ENCODE measurements around the gene INPP5A. TPM values are rescaled to one million over a fixed set of nuclear protein-coding genes. Genes with fewer than 3 reads are reported as not detected.

INPP5A gene
- total RNA-seq, 2 donors from 2014 or later, result 11.0 to 14.9 TPM

DNA sequence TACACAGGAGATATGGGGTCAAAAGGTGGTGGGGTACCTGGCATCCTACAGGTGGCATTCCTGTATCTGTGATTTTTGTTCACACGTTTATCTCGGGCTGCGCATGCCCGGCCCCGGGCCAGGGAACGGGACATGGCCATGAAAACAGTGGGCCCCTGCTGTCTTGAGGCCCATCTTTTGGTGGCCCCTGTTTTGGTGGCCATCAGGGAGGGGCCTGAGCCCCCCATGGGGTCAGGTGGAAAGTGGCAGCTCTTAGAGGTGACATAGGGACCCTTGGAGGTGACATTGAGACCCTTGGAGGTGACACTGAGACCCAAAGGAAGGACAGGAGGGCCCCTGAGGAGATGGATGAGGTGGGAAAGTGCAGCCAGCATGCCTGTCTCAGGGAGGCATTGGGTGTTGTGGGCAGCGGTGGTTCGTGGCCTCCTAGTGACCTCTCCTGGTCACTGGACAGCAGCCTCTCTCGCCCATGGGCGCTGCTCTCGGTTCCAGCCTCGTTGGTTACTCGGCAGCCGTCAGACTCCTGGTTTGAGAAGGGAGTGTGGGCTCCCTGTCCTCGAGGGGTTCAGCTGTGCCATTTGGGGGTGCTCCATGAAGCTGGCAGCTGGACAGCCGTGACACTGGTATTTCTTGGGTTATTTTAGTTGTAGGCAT lies 39.9 kb downstream of the INPP5A start:
- ATAC-seq (replicated peaks in 1 of 2) (no peak), DNase-seq (no peak)
- Mint-ChIP-seq H3K27me3 (ENCODE audit: low read depth) (no peaks in the 10 kb centered on the region), H3K36me3 (ENCODE audit: insufficient read depth in 2 of 2) (peaks cover 2% of the 10 kb centered on the region in 2 donors), H3K9me3 (peaks cover 1 to 2% of the 10 kb centered on the region in 2 donors), H3K4me1 (ENCODE audit: low read depth) (peaks cover 36% of the 10 kb centered on the region), H3K27ac (no peak overlapping the region), H3K4me3 (no peak overlapping the region)

DNA sequence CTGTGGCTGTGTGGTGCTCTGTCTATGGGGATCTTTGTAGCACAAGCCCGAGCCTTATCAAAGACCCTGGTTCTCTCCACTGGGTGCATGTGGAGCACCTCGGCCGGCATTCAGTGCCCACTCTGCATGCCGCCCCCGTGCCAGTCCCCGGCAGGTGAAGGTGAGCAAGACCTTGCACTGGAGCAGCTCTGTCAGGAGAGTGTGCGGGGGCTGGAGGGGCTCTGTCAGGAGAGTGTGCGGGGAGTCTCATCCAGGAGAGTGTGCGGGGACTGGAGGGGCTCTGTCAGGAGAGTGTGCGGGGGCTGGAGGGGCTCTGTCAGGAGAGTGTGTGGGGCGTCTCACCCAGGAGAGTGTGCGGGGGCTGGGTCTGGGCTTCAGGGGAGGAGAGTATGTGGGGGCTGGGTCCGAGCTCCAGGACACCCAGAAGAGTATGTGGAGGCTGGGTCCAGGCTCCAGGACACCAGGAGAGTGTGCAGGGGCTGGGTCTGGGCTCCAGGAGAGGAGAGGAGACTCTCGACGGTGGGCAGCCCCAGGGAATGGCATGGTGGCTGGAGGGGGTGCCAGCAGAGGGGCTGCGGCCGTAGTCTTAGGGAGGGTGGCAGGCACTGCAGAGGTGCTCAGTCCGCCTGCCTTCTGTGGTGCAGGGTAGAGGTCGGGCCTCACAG lies 40.8 kb downstream of the INPP5A start:
- H3K4me3 Mint-ChIP-seq, result no peak overlapping the region
- no peak overlapping the region for H3K27ac Mint-ChIP-seq
- peaks cover 36% of the 10 kb centered on the region for H3K4me1 Mint-ChIP-seq (ENCODE audit: low read depth)
- no peaks in the 10 kb centered on the region for H3K27me3 Mint-ChIP-seq (ENCODE audit: low read depth)
- DNase-seq (no peak), ATAC-seq (replicated peaks in 1 of 2) (no peak)
- H3K36me3 Mint-ChIP-seq (ENCODE audit: insufficient read depth in 2 of 2), result peaks cover 2% of the 10 kb centered on the region in 2 donors
- H3K9me3 Mint-ChIP-seq, result peaks cover 1 to 2% of the 10 kb centered on the region in 2 donors

DNA sequence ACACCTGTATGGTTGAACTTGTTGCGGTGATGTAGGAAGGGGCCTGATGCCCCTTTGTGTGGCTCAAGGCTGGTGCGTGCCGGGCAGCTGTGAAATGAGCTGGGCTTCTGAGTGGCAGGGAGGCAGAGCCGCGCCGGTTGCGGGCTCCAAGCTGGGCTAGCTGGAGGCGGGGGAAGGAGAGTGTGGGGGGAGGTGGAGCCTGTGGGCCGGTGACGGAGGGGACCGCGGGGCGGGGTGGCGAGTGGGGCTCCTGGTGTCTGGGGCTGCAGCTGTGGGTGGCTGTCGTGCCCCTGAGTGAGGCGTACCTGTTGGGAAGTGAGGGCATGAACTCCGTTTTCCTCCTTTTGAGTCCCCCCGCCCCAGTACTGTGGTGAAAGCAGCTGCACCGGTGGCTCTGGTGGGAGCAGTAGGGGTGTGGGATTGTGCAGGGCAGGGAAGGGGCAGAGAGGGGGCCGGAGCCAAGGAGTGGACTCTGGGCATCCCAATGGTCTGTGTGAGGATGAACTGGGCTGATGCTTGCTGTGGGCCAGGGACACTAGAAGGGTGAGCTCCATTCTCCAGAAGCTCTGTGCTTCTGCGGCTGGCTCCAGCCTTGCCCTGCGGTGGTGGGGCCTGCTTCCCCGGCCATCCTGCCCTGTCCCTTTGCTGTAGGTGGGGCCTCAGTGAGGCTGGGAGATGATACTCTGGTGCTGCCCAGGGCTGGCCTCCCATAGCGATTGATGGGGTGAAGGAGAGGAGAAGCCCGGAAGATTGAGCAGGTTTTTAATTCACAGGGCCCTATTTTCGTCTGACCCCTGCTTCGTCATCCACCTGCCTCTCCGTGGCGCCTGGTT lies 41.7 kb downstream of the INPP5A start:
- Mint-ChIP-seq H3K4me1 (ENCODE audit: low read depth) (peaks cover 36% of the 10 kb centered on the region), H3K9me3 (peaks cover 1 to 2% of the 10 kb centered on the region in 2 donors), H3K4me3 (no peak overlapping the region), H3K27ac (no peak overlapping the region), H3K27me3 (ENCODE audit: low read depth) (no peaks in the 10 kb centered on the region), H3K36me3 (ENCODE audit: insufficient read depth in 2 of 2) (peaks cover 2% of the 10 kb centered on the region in 2 donors)
- DNase-seq (no peak), ATAC-seq (replicated peaks in 1 of 2) (no peak)

DNA sequence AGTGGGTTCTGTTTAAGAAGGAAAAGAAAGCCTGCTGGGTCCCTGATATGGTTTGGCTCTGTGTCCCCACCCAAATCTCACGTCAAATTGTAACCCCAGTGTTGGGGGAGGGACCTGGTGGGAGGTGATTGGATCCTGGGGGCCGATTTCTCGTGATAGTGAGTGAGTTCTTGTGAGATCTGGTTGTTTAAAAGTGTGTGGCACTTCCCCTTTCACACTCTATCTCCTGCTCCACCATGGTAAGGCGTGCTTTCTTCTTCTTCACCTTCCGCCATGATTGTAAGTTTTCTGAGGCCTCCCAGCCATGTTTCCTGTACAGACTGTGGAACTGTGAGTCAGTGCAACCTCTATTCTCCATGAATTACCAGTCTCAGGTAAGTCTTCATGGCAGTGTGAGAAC lies 42.6 kb downstream of the INPP5A start:
- ATAC-seq (replicated peaks in 1 of 2) (no peak), DNase-seq (no peak)
- peaks cover 2% of the 10 kb centered on the region in 2 donors for H3K36me3 Mint-ChIP-seq (ENCODE audit: insufficient read depth in 2 of 2)
- H3K9me3 Mint-ChIP-seq, result peaks cover 1 to 2% of the 10 kb centered on the region in 2 donors
- H3K27ac Mint-ChIP-seq, result no peak overlapping the region
- peaks cover 36% of the 10 kb centered on the region for H3K4me1 Mint-ChIP-seq (ENCODE audit: low read depth)
- H3K27me3 Mint-ChIP-seq (ENCODE audit: low read depth), result no peaks in the 10 kb centered on the region
- H3K4me3 Mint-ChIP-seq, result no peak overlapping the region

DNA sequence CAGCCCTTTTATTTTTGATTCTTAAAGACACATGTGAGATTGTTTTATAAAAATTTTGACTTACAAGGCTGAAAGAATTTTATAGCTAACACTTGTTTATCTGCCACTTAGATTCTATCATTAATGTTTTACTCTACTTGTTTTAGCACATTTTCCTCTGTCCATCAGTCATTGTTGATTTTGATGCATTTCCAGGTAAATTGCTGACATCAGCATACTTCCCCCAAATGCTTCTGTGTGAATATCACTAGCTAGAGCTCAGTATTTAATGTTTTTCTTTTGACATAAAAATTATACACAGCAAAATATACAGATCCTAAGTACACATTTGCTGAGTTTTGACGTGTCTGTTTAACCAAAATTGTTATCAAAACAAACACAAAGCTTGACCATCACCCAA lies 43.0 kb downstream of the INPP5A start:
- Mint-ChIP-seq H3K27me3 (ENCODE audit: low read depth) (no peaks in the 10 kb centered on the region), H3K27ac (no peak overlapping the region), H3K4me3 (no peak overlapping the region), H3K4me1 (ENCODE audit: low read depth) (peaks cover 39% of the 10 kb centered on the region), H3K36me3 (ENCODE audit: insufficient read depth in 2 of 2) (peaks cover 2% of the 10 kb centered on the region in 2 donors), H3K9me3 (peaks cover 1 to 2% of the 10 kb centered on the region in 2 donors)
- ATAC-seq (replicated peaks in 1 of 2) (no peak), DNase-seq (no peak)

DNA sequence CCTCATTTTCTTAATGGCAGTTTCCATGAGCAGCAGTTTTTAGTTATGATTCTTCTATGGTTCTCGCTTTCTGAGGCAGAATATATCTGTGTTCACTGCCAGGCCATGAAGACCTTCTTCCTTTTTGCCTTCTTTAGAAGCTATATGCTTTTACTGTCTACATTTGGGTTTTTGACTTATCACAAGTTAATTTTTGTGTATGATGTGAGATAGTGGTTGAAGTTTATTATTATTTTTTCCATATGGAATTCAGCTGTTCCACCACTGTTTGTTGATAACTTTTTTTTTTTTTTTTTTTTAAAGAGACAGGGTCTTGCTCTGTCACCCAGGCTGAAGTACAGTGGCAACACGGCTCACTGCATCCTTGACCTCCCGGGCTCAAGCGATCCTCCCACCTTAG lies 44.5 kb downstream of the INPP5A start:
- no peak for DNase-seq
- no peak for ATAC-seq (replicated peaks in 1 of 2)
- H3K27ac Mint-ChIP-seq, result no peak overlapping the region
- peaks cover 1 to 2% of the 10 kb centered on the region in 2 donors for H3K9me3 Mint-ChIP-seq
- peaks cover 2% of the 10 kb centered on the region in 2 donors for H3K36me3 Mint-ChIP-seq (ENCODE audit: insufficient read depth in 2 of 2)
- no peak overlapping the region for H3K4me3 Mint-ChIP-seq
- peaks cover 52% of the 10 kb centered on the region for H3K4me1 Mint-ChIP-seq (ENCODE audit: low read depth)
- peaks cover 4% of the 10 kb centered on the region for H3K27me3 Mint-ChIP-seq (ENCODE audit: low read depth)

DNA sequence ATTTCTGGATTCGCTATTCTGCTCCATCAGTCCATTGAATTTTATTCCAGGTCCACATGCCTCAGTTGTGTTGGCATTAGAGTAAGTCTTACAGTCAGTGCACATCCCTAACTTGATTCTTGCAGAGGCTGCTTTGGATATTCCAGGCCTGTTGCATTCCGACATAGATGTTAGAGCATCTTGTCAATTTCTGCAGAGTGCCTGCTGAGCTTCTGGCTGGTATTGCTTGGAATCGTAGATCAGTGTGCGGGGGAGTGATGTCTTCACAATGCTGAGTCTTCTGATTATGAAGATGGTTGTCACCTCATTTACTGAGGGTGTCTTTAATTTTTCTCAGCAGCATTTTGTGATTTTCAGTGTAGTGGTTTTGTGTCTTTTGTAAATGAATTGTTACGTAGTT lies 45.2 kb downstream of the INPP5A start:
- Mint-ChIP-seq H3K4me1 (ENCODE audit: low read depth) (peaks cover 59% of the 10 kb centered on the region), H3K27ac (no peak overlapping the region), H3K4me3 (no peak overlapping the region), H3K9me3 (peaks cover 1 to 2% of the 10 kb centered on the region in 2 donors), H3K27me3 (ENCODE audit: low read depth) (peaks cover 4% of the 10 kb centered on the region), H3K36me3 (ENCODE audit: insufficient read depth in 2 of 2) (peaks cover 2% of the 10 kb centered on the region in 2 donors)
- ATAC-seq (replicated peaks in 1 of 2) (no peak), DNase-seq (no peak)

DNA sequence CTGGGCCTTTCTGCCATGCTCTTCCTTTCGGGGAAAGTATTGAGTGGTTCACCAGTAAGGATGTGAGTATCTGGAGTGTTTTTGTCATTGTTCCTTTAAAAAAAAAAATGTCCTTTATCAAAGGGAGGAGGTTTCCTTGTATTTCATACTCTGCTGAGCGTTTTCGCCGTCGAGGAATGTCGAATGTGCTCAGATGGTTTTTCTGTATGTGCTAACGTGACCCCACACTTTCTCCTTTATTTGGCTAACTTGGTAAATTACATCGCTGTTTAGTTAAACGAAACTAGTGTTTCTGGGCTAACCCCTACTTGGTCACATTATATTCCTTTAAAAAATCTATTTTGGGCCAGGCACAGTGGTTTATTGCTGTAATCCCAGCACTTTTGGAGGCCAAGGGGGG lies 45.9 kb downstream of the INPP5A start:
- no peak overlapping the region for H3K4me3 Mint-ChIP-seq
- H3K4me1 Mint-ChIP-seq (ENCODE audit: low read depth), result peaks cover 61% of the 10 kb centered on the region
- DNase-seq, result no peak
- H3K9me3 Mint-ChIP-seq, result peaks cover 1 to 2% of the 10 kb centered on the region in 2 donors
- no peak for ATAC-seq (replicated peaks in 1 of 2)
- no peak overlapping the region for H3K27ac Mint-ChIP-seq
- H3K36me3 Mint-ChIP-seq (ENCODE audit: insufficient read depth in 2 of 2), result peaks cover 2% of the 10 kb centered on the region in 2 donors
- peaks cover 4% of the 10 kb centered on the region for H3K27me3 Mint-ChIP-seq (ENCODE audit: low read depth)

DNA sequence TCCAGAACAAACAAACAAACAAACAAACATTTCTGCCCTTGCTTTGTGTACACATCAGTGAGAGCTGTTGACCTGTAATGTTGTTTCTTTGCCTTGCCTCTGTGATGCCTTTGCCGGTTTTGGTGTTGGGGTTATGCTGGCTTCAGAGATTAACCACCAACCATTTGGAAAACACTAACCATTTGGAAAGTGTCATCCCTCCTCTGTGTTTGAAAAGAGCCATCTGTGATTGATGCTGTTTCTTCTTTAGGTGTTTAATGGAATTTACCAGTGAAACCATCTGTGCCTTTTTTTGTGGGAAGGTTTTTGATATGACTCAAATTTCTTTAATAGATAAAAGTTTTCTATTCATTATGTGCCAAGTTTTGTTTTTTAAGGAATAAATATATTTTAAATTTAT lies 46.5 kb downstream of the INPP5A start:
- ATAC-seq (replicated peaks in 1 of 2), result no peak
- no peak overlapping the region for H3K4me3 Mint-ChIP-seq
- peaks cover 2 to 6% of the 10 kb centered on the region in 2 donors for H3K36me3 Mint-ChIP-seq (ENCODE audit: insufficient read depth in 2 of 2)
- H3K27ac Mint-ChIP-seq, result no peak overlapping the region
- peaks cover 1 to 2% of the 10 kb centered on the region in 2 donors for H3K9me3 Mint-ChIP-seq
- H3K4me1 Mint-ChIP-seq (ENCODE audit: low read depth), result peaks cover 61% of the 10 kb centered on the region
- DNase-seq, result no peak
- peaks cover 4% of the 10 kb centered on the region for H3K27me3 Mint-ChIP-seq (ENCODE audit: low read depth)

DNA sequence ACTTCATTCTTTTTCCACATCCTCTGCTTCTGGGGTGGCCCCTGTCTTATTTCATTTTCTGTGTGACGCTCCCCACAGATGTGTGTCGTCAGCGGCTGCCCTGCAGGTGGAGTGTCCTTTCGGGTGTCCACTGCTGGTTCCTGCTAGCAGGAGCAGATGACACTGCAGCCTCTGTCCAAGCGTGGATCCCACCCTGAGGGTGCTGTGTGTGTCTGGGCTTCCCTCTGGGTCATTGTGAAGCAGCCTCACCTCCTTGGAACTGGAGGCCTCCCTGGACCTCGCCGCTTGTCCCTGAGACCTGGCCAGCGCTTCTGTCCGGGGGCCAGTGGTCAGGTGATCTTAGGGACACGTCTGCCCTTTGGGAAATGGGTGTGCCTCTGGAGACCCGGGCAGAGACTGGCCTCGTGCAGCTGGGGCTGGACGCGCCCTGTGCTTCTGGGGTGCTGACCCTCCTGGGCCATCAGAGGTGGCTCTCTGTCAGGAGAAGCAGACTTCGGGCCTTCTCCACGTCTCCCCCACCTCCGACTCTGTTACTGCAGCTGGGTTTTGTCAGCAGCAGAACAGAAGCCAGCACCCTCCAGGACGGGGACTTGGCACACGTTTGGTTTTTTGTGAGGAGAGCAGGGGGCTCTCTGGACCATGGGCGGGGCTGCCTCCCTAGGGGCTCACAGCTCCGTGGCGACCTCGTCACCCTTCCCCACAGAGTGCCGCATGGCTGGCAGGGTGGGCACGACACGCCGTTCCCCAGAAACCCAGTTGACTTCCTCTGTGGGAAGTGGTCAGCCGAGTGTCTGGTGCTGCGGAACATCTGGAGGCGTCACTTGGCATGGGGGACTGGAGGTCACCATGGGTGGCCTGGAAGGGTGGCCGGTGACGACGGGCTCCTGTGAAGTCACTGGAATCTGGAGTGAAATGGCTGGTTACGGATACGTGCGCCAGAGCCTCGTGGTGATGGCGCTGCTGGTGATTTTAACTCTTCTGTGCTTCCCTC lies 48.4 kb downstream of the INPP5A start:
- no peak overlapping the region for H3K27ac Mint-ChIP-seq
- DNase-seq, result no peak
- H3K9me3 Mint-ChIP-seq, result peaks cover 1 to 2% of the 10 kb centered on the region in 2 donors
- H3K4me1 Mint-ChIP-seq (ENCODE audit: low read depth), result peaks cover 58% of the 10 kb centered on the region
- peaks cover 4% of the 10 kb centered on the region for H3K27me3 Mint-ChIP-seq (ENCODE audit: low read depth)
- peaks cover 2 to 6% of the 10 kb centered on the region in 2 donors for H3K36me3 Mint-ChIP-seq (ENCODE audit: insufficient read depth in 2 of 2)
- ATAC-seq (replicated peaks in 1 of 2), result no peak
- H3K4me3 Mint-ChIP-seq, result no peak overlapping the region

DNA sequence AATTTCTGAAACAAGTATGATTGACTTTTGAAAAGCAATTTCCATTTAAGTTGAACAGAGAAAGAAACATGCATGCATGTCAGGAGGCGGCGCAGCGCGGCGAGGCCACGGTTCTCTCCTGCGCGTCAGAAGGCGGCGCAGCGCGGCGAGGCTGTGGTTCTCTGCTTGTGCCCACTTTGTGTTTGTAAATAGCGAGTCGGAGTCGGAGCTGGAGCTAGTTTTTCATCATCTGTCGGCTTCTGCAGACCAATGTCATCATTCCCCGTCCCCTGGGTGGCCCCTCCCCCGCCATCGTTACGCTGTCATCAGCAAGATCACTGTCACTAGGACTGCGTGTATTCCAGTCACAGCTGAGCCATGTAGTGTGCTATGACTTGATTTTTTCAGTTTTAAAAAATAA lies 49.2 kb downstream of the INPP5A start:
- Mint-ChIP-seq H3K27me3 (ENCODE audit: low read depth) (peaks cover 4% of the 10 kb centered on the region), H3K9me3 (no peaks in the 10 kb centered on the region), H3K36me3 (ENCODE audit: insufficient read depth in 2 of 2) (peaks cover 0 to 4% of the 10 kb centered on the region in 2 donors), H3K4me3 (no peak overlapping the region), H3K4me1 (ENCODE audit: low read depth) (peaks cover 58% of the 10 kb centered on the region), H3K27ac (no peak overlapping the region)
- ATAC-seq (replicated peaks in 1 of 2) (no peak), DNase-seq (no peak)

DNA sequence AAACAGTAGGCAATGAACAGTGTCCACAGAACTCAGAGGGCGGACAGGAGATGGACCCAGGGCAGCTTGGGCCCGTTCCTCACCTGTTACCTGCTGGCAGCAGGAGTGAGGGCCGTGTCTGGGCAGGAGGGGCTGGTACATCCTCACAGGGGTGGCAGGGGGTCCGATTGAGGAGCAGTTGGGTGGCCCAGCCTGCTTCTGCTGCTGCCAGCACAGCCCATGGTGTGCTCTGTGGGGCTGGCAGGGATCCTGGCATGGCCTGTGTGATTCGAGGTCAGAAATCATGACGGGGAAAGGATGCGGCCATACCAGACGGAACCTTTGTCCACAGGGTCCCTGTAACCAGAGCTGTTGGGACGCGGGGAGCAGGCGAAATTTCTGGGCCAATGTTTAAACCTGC lies 49.6 kb downstream of the INPP5A start:
- Mint-ChIP-seq H3K27ac (no peak overlapping the region), H3K36me3 (ENCODE audit: insufficient read depth in 2 of 2) (peaks cover 1 to 4% of the 10 kb centered on the region in 2 donors), H3K4me1 (ENCODE audit: low read depth) (peaks cover 58% of the 10 kb centered on the region), H3K27me3 (ENCODE audit: low read depth) (peaks cover 4% of the 10 kb centered on the region), H3K9me3 (no peaks in the 10 kb centered on the region), H3K4me3 (peak overlapping the region in 1 of 2 donors; percentile 14)
- no peak for ATAC-seq (replicated peaks in 1 of 2)
- DNase-seq, result no peak
